Fibroblast of gingiva (primary cell): ENCODE measurements around the gene PTX4.
"Not testable (repeated sequence)": the region's sequence is repeated elsewhere in the genome, so short reads cannot be mapped to it uniquely, and the experiment has no call there.

Experiments
- DNase-seq: peaks from one replicate; pipeline ENCODE4 v3.0.0-alpha.2; 2011; ENCODE audit warnings: low read depth

The PTX4 gene

GRCh38 chr16:1443980-1444729 lies 44.6 kb downstream of the PTX4 start, which contains the start of gene CCDC154:
TSS of gene CCDC154 (minus strand) at chr16:1444556. CDS start at chr16:1444322, 234 bp downstream.
- no peak for DNase-seq

- no peak for DNase-seq
These were observed 45.3 kb downstream of the PTX4 start for GRCh38 chr16:1443403-1443973.

GRCh38 chr16:1442697-1443096 lies 46.0 kb downstream of the PTX4 start:
- DNase-seq = no peak

- no peak for DNase-seq
These were observed 47.3 kb downstream of the PTX4 start for GRCh38 chr16:1441391-1441829.

- not testable (repeated sequence) for DNase-seq
These were observed 49.1 kb downstream of the PTX4 start for GRCh38 chr16:1439699-1440074.

GRCh38 chr16:1439058-1439698 lies 49.6 kb downstream of the PTX4 start:
- DNase-seq = no peak

- DNase-seq = no peak
These were observed 50.3 kb downstream of the PTX4 start for GRCh38 chr16:1438229-1439057.

- DNase-seq = no peak
These were observed 51.1 kb downstream of the PTX4 start for GRCh38 chr16:1437606-1438005.

- no peak for DNase-seq
These were observed 51.9 kb downstream of the PTX4 start for GRCh38 chr16:1436731-1437355.

- no peak for DNase-seq
These were observed 52.6 kb downstream of the PTX4 start for GRCh38 chr16:1435921-1436697.
